Endothelial cell of umbilical vein (primary cell): ENCODE results near the gene HIGD1C.

Experiments used
- EZH2 ChIP-seq: IDR thresholded peaks from 2 replicates; pipeline ENCODE4 v1.6.1; 2012; ENCODE audit warnings: borderline replicate concordance, low read depth, mild to moderate bottlenecking, moderate library complexity, low read length, inconsistent platforms; ENCODE audit not compliant: severe bottlenecking
- FOS ChIP-seq: IDR thresholded peaks from 2 replicates; pipeline ENCODE4 v1.6.1; 2011; ENCODE audit warnings: mild to moderate bottlenecking, low read length, moderate library complexity, borderline replicate concordance; ENCODE audit not compliant: insufficient read depth
- JUN ChIP-seq: IDR thresholded peaks from 2 replicates; pipeline ENCODE4 v1.6.1; 2011; ENCODE audit warnings: borderline replicate concordance, low read depth; ENCODE audit not compliant: insufficient read length, insufficient read depth
- POLR2A ChIP-seq: IDR thresholded peaks from 2 replicates; pipeline ENCODE4 v1.6.1; 2012; ENCODE audit warnings: low read depth, mild to moderate bottlenecking, control low read depth, low read length
- POLR2AphosphoS5 ChIP-seq: IDR thresholded peaks from 2 replicates; pipeline ENCODE4 v1.6.1; 2012; ENCODE audit warnings: low read depth, mild to moderate bottlenecking, control low read depth, low read length, moderate library complexity; ENCODE audit not compliant: insufficient read depth
- TF ChIP-seq, protein P1 (sequence below), 2 donors: IDR thresholded peaks; 1 replicate in 1 of 2; 2 replicates in 1 of 2; pipeline ENCODE4 v1.5.1; 2011; ENCODE audit warnings: low read length in 2 of 2, mild to moderate bottlenecking in 2 of 2, moderate library complexity in 2 of 2, control low read depth in 1 of 2, inconsistent platforms in 1 of 2, low read depth in 1 of 2; ENCODE audit not compliant: insufficient read depth in 1 of 2; ENCODE audit errors: extremely low read depth in 1 of 2
- TF ChIP-seq, protein P2 (sequence below): IDR thresholded peaks from 2 replicates; pipeline ENCODE4 v1.6.1; 2011; ENCODE audit not compliant: insufficient read depth, insufficient read length

DNA sequence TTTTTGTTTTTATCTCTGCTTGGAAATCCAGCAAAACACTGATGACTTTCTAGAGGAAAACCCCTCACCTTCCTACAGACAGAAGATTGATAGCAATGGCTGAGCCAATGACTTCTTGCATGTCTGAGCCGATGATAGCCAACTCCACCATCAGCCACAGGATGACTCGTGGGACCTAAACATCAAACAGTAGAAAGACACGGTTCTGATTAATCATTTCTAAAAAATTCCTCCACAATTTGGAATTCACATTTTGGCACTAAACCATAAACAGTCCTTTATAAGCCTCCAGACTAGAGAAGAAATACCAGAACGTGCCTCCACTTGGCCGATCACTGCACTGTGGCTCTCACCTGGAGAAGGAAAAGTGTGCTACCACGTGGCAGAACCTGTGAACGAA is 47.9 kb downstream of the HIGD1C start:
- TF ChIP-seq POLR2AphosphoS5 (no peak), POLR2A (no peak), EZH2 (no peak), JUN (no peak), FOS (no peak)
- TF ChIP-seq, protein P1, sequence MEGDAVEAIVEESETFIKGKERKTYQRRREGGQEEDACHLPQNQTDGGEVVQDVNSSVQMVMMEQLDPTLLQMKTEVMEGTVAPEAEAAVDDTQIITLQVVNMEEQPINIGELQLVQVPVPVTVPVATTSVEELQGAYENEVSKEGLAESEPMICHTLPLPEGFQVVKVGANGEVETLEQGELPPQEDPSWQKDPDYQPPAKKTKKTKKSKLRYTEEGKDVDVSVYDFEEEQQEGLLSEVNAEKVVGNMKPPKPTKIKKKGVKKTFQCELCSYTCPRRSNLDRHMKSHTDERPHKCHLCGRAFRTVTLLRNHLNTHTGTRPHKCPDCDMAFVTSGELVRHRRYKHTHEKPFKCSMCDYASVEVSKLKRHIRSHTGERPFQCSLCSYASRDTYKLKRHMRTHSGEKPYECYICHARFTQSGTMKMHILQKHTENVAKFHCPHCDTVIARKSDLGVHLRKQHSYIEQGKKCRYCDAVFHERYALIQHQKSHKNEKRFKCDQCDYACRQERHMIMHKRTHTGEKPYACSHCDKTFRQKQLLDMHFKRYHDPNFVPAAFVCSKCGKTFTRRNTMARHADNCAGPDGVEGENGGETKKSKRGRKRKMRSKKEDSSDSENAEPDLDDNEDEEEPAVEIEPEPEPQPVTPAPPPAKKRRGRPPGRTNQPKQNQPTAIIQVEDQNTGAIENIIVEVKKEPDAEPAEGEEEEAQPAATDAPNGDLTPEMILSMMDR (IDR thresholded peaks at IDR 0.05; ENCODE audit: extremely low read depth in 1 of 2, insufficient read depth in 1 of 2, low read depth in 1 of 2, low read length in 2 of 2) = no peak
- TF ChIP-seq, protein P2, sequence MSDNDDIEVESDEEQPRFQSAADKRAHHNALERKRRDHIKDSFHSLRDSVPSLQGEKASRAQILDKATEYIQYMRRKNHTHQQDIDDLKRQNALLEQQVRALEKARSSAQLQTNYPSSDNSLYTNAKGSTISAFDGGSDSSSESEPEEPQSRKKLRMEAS = no peak
